ENCODE data around the gene APLP2.

The APLP2 gene

GRCh38 chr11:130110339-130111108, 40.8 kb downstream of the APLP2 start:
- Histone ChIP-seq H3K27me3 (ENCODE audit: control insufficient read depth, insufficient read depth, low read length) (no peaks in the 10 kb centered on the region), H3K4me3 (ENCODE audit: low read length) (no peak overlapping the region), H3K4me1 (ENCODE audit: control insufficient read depth, insufficient read depth, low read length) (no peaks in the 10 kb centered on the region), H3K9ac (ENCODE audit: low read length) (no peak overlapping the region), H3K36me3 (ENCODE audit: control insufficient read depth, insufficient read depth, low read length) (peaks cover 8% of the 10 kb centered on the region), H3K9me3 (ENCODE audit: control insufficient read depth, low read length) (no peaks in the 10 kb centered on the region)

DNA sequence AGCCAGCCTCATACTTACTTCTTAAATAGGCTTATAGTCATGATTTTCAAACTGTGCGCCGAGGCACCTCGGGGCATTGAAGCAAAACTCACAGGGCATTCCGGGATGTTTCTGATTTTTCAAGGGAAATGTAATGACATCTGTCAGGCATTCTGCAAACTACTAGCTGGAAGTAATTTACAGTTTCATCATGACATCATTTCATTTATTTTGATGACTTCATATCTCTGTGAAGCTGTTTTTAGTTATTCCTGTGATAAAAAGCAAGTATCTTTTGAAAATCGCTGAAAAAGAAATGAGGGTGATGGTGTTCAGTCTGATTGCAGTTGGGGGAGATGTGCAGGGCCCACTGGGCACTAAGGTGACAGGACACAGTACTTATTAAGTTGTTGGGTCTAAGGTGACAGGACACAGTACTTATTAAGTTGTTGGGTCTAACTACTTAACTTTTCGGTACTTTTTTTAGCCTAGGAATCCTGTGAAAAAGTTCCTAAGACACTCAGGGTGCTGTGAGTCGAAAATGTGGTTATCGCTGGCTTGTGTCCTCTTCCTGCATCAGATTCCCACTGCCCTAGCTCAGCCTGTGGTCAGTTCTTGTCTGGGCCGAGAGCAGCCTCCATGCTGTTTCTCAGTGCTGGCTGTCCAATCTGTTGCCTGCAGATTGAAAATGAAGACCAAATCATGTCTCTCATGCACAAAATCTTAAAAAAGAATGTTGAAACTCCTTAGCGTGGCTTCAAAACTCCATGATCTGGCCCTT, 42.6 kb downstream of the APLP2 start:
- no peaks in the 10 kb centered on the region for H3K4me1 ChIP-seq (ENCODE audit: control insufficient read depth, insufficient read depth, low read length)
- no peak overlapping the region for H3K4me3 ChIP-seq (ENCODE audit: low read length)
- H3K9me3 ChIP-seq (ENCODE audit: control insufficient read depth, low read length), result no peaks in the 10 kb centered on the region
- no peaks in the 10 kb centered on the region for H3K27me3 ChIP-seq (ENCODE audit: control insufficient read depth, insufficient read depth, low read length)
- no peak overlapping the region for H3K9ac ChIP-seq (ENCODE audit: low read length)
- peaks cover 8% of the 10 kb centered on the region for H3K36me3 ChIP-seq (ENCODE audit: control insufficient read depth, insufficient read depth, low read length)

GRCh38 chr11:130114281-130114680, 44.6 kb downstream of the APLP2 start:
- H3K36me3 ChIP-seq (ENCODE audit: control insufficient read depth, insufficient read depth, low read length), result peaks cover 8% of the 10 kb centered on the region
- no peaks in the 10 kb centered on the region for H3K9me3 ChIP-seq (ENCODE audit: control insufficient read depth, low read length)
- no peaks in the 10 kb centered on the region for H3K27me3 ChIP-seq (ENCODE audit: control insufficient read depth, insufficient read depth, low read length)
- no peak overlapping the region for H3K9ac ChIP-seq (ENCODE audit: low read length)
- no peak overlapping the region for H3K4me3 ChIP-seq (ENCODE audit: low read length)
- no peaks in the 10 kb centered on the region for H3K4me1 ChIP-seq (ENCODE audit: control insufficient read depth, insufficient read depth, low read length)

GRCh38 chr11:130114726-130115125, 45.0 kb downstream of the APLP2 start:
- H3K9ac ChIP-seq (ENCODE audit: low read length), result no peak overlapping the region
- H3K4me1 ChIP-seq (ENCODE audit: control insufficient read depth, insufficient read depth, low read length), result no peaks in the 10 kb centered on the region
- H3K36me3 ChIP-seq (ENCODE audit: control insufficient read depth, insufficient read depth, low read length), result peaks cover 8% of the 10 kb centered on the region

GRCh38 chr11:130115218-130115617, 45.5 kb downstream of the APLP2 start:
- H3K9me3 ChIP-seq (ENCODE audit: control insufficient read depth, low read length), result no peaks in the 10 kb centered on the region
- peaks cover 8% of the 10 kb centered on the region for H3K36me3 ChIP-seq (ENCODE audit: control insufficient read depth, insufficient read depth, low read length)
- no peak overlapping the region for H3K9ac ChIP-seq (ENCODE audit: low read length)
- no peaks in the 10 kb centered on the region for H3K4me1 ChIP-seq (ENCODE audit: control insufficient read depth, insufficient read depth, low read length)
- no peaks in the 10 kb centered on the region for H3K27me3 ChIP-seq (ENCODE audit: control insufficient read depth, insufficient read depth, low read length)
- H3K4me3 ChIP-seq (ENCODE audit: low read length), result no peak overlapping the region

More at GRCh38 chr11:130114726-130115125, 45.0 kb downstream of the APLP2 start:
- Histone ChIP-seq H3K4me3 (ENCODE audit: low read length) (no peak overlapping the region), H3K27me3 (ENCODE audit: control insufficient read depth, insufficient read depth, low read length) (no peaks in the 10 kb centered on the region), H3K9me3 (ENCODE audit: control insufficient read depth, low read length) (no peaks in the 10 kb centered on the region)

DNA sequence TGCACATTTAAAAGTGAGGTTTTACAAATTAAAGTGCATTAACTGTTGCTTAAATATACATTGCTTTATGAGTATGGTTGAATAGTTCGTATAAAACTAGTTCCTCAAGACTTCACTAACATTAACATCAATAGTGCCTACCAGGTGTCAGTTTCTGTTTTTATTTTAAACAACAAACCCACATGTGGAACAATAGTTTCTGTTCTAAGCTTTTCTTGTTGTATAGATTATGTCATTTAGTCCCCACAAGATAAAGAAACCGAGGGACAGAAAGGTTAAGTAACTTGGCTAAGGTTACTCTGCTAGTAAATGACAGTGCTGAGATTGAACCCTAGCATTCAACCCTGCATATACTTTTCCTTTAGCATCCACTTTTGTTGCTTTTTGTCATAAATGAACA, 48.5 kb downstream of the APLP2 start:
- no peaks in the 10 kb centered on the region for H3K9me3 ChIP-seq (ENCODE audit: control insufficient read depth, low read length)
- no peaks in the 10 kb centered on the region for H3K4me1 ChIP-seq (ENCODE audit: control insufficient read depth, insufficient read depth, low read length)
- no peak overlapping the region for H3K4me3 ChIP-seq (ENCODE audit: low read length)
- H3K27me3 ChIP-seq (ENCODE audit: control insufficient read depth, insufficient read depth, low read length), result no peaks in the 10 kb centered on the region
- no peak overlapping the region for H3K9ac ChIP-seq (ENCODE audit: low read length)
- no peaks in the 10 kb centered on the region for H3K36me3 ChIP-seq (ENCODE audit: control insufficient read depth, insufficient read depth, low read length)

GRCh38 chr11:130118636-130119387, 49.1 kb downstream of the APLP2 start:
- Histone ChIP-seq H3K4me3 (ENCODE audit: low read length) (no peak overlapping the region), H3K36me3 (ENCODE audit: control insufficient read depth, insufficient read depth, low read length) (no peaks in the 10 kb centered on the region), H3K27me3 (ENCODE audit: control insufficient read depth, insufficient read depth, low read length) (no peaks in the 10 kb centered on the region), H3K9ac (ENCODE audit: low read length) (no peak overlapping the region), H3K4me1 (ENCODE audit: control insufficient read depth, insufficient read depth, low read length) (no peaks in the 10 kb centered on the region), H3K9me3 (ENCODE audit: control insufficient read depth, low read length) (no peaks in the 10 kb centered on the region)

DNA sequence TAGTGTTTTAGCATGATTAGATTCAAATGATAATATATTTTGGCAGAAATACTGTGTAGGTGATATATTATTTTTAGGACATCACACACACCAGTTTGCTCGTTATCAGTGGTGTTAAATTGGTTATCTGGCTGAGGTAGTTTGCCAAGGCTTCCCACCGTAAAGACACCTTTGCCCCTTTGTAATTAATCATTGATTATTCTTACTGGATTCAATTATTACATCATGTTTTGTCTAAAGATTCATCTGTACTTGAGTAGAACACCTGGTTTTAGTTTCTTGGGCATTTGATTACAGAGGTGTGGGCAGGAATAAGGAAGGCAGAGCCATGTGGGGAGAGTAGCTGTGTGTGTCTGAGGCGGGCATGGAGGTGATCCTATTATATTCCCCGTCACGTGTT, 50.4 kb downstream of the APLP2 start:
- H3K27me3 ChIP-seq (ENCODE audit: control insufficient read depth, insufficient read depth, low read length), result no peaks in the 10 kb centered on the region

GRCh38 chr11:130121445-130121978, 51.8 kb downstream of the APLP2 start:
- Histone ChIP-seq H3K4me1 (ENCODE audit: control insufficient read depth, insufficient read depth, low read length) (no peaks in the 10 kb centered on the region), H3K36me3 (ENCODE audit: control insufficient read depth, insufficient read depth, low read length) (no peaks in the 10 kb centered on the region), H3K9ac (ENCODE audit: low read length) (no peak overlapping the region), H3K9me3 (ENCODE audit: control insufficient read depth, low read length) (no peaks in the 10 kb centered on the region), H3K4me3 (ENCODE audit: low read length) (no peak overlapping the region), H3K27me3 (ENCODE audit: control insufficient read depth, insufficient read depth, low read length) (no peaks in the 10 kb centered on the region)

More for the DNA sequence above, 50.4 kb downstream of the APLP2 start:
- Histone ChIP-seq H3K9me3 (ENCODE audit: control insufficient read depth, low read length) (no peaks in the 10 kb centered on the region), H3K9ac (ENCODE audit: low read length) (no peak overlapping the region), H3K4me3 (ENCODE audit: low read length) (no peak overlapping the region), H3K4me1 (ENCODE audit: control insufficient read depth, insufficient read depth, low read length) (no peaks in the 10 kb centered on the region), H3K36me3 (ENCODE audit: control insufficient read depth, insufficient read depth, low read length) (no peaks in the 10 kb centered on the region)

DNA sequence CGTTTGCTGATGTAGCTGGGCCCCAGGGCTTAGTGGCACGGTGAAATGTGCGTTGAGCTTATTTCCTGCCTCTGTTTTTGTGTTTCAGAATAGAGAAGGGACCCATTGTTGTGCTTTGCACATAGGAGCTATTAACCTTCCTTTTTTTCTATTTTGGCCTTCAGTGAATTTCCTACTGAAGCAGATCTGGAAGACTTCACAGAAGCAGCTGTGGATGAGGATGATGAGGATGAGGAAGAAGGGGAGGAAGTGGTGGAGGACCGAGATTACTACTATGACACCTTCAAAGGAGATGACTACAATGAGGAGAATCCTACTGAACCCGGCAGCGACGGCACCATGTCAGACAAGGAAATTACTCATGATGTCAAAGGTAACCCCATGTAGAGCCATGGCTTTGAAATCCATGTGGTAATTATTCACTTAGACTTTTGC, 52.5 kb downstream of the APLP2 start:
- H3K9ac ChIP-seq (ENCODE audit: low read length), result no peak overlapping the region
- H3K27me3 ChIP-seq (ENCODE audit: control insufficient read depth, insufficient read depth, low read length), result no peaks in the 10 kb centered on the region
- no peak overlapping the region for H3K4me3 ChIP-seq (ENCODE audit: low read length)
- H3K4me1 ChIP-seq (ENCODE audit: control insufficient read depth, insufficient read depth, low read length), result peaks cover 1% of the 10 kb centered on the region
- H3K36me3 ChIP-seq (ENCODE audit: control insufficient read depth, insufficient read depth, low read length), result no peaks in the 10 kb centered on the region
- no peaks in the 10 kb centered on the region for H3K9me3 ChIP-seq (ENCODE audit: control insufficient read depth, low read length)

DNA sequence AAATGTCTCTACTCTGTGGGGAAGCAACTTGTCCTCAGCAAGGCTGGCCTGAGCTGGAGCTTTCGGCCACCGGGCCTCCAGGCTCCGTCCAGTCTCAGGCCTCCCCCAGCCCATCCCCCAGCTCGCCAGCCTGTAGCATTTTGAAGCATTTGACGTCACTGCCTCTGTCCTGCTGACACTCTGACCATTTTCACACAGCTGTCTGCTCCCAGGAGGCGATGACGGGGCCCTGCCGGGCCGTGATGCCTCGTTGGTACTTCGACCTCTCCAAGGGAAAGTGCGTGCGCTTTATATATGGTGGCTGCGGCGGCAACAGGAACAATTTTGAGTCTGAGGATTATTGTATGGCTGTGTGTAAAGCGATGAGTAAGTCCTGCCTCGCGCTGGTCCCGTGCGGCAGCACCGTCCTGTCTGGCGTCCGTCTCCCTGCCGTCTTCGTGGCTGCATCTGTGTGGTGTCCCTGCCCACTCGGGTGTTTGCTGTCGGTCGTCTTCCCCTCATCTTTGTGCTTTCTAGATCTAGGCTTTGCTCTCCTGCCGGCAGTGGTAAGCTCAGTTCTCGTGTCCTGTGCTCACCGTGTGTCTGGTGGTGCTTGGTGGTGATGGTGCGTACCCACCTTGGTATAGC, 53.8 kb downstream of the APLP2 start:
- Histone ChIP-seq H3K9ac (ENCODE audit: low read length) (no peak overlapping the region), H3K9me3 (ENCODE audit: control insufficient read depth, low read length) (no peaks in the 10 kb centered on the region), H3K4me1 (ENCODE audit: control insufficient read depth, insufficient read depth, low read length) (peaks cover 5% of the 10 kb centered on the region), H3K36me3 (ENCODE audit: control insufficient read depth, insufficient read depth, low read length) (peaks cover 1% of the 10 kb centered on the region), H3K27me3 (ENCODE audit: control insufficient read depth, insufficient read depth, low read length) (no peaks in the 10 kb centered on the region), H3K4me3 (ENCODE audit: low read length) (no peak overlapping the region)
